Measurements from ENCODE around the gene RIPOR3.
"Not testable (repeated sequence)": the region's sequence is repeated elsewhere in the genome, so short reads cannot be mapped to it uniquely, and the experiment has no call there.

The RIPOR3 gene

DNA sequence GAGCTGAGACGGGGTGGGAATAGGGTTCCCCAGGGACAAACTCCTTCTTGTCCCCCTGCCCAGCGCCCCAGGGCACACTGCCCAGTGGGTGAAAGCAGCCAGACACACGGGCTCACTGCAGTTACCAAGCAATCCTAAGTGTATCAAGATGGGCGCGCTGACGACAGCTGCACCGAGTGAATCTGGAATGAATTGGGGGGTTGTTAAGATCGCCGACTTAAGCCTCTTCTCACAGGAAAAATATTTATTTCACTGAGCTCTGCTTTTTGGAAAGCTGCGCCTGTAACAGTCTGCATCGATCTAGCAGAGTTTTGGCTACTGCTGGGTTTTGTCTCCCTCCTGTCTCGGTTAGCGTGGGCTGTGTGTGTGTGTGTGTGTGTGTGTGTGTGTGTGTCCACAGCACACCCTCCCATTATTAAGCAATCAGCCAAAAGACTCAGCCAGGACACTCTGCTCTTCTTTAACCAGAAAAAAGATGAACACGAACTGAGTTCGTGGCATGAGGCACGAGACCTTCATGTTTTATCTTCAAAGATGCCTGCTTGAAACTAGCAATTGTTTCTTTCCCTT is 35.9 kb downstream of the RIPOR3 start:
- peak; percentile 32 for DNase-seq (ENCODE audit: low read depth)

DNA sequence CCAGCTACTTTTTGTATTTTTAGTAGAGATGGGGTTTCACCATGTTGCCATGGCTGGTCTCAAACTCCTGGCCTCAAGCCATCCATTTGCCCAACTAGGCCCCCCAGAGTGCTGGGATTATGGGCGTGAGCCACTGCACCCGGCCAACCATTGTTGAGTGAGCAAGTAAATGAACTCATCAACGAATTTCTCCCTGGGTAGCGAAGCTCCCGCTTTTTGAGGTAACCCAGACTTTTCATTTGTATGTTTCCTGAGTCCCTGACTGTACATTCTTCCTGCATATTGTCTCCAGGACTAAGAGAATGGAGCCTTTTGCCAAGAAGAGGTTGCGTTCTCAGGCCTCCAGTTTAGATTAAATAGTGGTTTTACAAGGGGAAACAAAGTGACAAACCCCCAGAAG is 36.4 kb downstream of the RIPOR3 start:
- no peak for DNase-seq (ENCODE audit: low read depth)

DNA sequence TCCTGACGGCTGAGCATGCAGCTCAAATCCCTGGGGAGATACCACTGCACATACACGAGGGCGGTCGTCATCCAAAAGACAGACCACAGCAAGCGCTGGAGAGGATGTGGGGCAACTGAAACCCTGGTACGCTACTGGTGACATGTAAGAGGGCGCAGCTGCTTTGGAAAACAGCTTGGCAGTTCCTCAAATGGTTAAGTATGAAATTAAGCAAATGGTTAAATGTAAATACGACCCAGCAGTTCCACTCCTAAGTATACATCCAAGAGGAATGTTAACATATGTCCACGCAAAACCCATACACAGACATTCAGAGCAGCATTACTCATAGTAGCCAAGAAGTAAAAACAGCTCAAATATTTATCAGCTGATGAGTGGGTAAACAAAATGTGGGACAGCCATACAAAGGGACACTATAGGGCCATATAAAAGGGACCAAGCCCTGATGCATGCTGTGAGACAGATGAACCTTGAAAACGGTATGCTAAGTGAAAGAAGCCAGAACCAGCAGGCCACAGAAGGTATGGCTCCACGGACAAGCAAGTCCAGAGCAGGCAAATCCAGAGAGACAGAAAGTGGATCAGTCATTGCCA is 38.5 kb downstream of the RIPOR3 start:
- peak; percentile 55 for DNase-seq (ENCODE audit: low read depth)

DNA sequence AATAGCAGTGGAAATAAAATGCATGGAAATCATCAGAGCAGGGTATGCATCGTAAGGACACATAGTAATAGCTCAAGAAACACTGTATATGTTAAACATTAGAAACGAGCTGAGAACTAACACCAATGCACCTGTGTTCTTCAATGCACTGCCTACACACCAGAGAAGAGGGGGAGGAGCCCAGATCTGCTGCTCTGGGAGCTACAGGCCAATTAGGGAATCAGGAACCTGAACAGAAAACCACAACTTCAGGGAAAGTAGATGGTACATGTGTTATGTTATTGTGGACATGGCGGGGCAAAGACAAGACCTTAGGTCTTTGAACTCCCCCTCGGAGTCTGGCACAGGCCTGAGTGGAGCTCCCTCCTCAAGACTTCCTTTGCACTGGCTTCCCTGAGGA is 39.7 kb downstream of the RIPOR3 start:
- no peak for DNase-seq (ENCODE audit: low read depth)

DNA sequence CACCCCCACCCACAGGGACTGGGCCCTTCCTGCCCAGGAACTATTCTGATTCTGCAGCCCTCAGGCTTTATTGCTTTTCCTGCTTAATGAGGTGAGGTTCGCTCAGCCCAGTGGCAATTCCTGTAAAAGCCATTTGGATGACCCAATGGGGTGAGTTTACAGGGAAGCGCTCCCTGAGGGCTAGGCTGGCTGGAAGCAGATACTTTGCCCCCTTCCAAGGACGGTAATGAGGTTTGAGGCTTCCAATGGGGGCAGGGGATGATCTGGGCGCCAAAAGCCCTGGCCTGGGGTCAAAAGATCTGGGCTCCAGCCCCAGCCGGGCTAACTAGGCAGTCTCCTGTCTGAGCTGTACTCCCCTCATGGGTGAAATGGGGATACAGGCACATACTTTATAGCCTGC is 41.8 kb downstream of the RIPOR3 start:
- DNase-seq (ENCODE audit: low read depth): no peak

DNA sequence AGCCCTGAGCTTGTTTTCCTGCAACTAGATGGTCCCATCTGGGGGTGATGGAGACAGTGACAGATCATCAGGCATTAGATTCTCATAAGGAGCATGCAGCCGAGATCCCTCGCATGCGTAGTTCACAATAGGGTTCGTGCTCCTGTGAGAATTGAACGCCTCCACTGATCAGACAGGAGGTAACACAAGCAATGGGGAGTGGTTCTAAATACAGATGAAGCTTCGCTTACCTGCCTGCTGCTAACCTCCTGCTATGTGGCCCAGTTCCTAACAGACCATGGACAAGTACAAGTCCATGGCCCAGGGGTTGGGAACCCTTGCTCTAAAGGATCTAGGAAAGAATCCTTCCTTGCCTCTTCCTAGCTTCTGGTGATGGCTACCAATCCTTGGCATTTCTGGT is 42.7 kb downstream of the RIPOR3 start:
- DNase-seq (ENCODE audit: low read depth): no peak

DNA sequence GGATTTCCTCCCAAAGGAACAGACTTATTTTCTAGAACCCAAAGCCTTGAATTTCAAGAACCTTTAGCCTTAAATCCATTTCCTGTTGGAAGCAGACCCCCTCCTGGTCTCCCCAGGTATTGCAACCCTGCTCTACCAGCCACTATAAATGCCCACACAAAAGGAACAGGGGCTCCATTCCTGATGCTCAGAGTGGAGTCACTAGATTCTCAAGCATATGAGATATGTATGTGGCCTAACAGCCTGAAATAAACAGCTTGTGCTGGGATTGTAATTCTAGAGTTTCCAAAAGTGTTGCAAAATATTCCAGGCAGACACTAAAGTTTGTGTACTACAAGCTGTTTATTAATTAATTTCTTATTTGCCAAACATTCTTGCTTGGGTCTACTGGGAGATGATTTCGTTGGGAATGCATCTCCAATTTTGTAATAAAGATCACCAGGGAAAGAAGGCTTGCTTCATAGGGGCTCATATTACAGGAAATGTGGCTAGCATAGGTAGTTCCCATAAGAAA is 44.8 kb downstream of the RIPOR3 start:
- DNase-seq (ENCODE audit: low read depth): peak; percentile 32

DNA sequence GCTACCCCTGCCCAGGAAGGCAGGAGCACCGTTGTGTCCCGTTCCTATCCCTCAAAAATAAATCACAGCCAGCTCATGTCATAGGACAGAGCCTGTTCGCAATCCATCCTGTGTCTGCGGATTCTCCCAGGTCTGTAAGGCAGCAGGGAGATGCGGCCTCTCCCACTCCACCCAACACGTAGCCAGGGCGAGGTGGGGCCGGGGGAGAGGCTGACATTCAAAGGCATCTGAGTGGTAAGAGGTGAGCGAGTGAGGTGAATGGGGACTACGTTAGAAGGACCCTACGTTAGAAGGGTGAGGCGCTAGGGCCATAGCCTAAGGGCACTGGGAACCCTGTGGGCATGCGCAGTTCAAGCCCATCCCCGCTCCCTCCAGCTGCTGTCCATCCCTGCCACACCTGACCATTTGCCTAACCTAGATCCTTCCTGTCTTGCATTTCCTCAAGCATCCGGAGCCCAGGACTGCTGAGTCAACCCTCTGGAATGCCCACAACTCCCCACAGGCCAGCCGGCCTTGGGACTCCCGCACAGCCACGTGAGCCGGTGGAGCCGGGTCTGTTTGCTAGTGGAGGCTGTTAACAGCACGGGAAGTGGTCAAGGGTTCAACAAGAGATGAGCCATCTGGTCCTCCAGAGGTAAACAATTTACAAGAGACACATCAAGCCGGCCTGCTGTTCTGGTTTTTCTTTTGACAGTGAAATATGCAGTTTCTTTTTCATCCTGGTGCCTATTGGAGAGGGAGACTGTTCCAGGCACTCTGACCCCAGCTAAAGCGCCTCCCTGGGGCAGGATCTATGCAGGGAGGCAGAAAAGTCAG is 45.9 kb downstream of the RIPOR3 start:
- peak; percentile 100 for DNase-seq (ENCODE audit: low read depth)

DNA sequence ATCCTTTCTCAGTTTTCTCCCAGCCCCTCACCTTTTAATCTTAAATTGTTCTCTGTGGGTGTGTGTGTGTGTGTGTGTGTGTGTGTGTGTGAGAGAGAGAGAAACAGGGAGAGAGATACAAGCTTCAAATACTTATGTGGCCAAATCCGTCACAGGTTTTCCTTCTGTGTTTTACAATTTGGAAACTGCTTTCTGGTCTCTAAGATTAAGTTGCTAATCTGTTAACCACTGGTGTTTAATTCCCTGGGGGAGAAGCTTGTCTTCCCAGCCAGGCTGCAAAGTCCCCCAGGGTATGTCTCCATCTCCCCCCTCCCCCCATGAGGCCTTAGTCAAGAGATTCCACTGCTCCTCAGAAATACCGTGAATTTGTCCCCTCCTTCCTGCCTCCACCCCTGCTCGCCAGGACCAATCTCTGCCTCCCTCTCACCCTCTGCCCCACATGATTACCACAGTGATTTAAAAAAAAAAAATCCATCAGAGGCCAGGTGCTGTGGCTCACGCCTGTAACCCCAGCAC is 49.0 kb downstream of the RIPOR3 start:
- DNase-seq (ENCODE audit: low read depth): peak; percentile 22

DNA sequence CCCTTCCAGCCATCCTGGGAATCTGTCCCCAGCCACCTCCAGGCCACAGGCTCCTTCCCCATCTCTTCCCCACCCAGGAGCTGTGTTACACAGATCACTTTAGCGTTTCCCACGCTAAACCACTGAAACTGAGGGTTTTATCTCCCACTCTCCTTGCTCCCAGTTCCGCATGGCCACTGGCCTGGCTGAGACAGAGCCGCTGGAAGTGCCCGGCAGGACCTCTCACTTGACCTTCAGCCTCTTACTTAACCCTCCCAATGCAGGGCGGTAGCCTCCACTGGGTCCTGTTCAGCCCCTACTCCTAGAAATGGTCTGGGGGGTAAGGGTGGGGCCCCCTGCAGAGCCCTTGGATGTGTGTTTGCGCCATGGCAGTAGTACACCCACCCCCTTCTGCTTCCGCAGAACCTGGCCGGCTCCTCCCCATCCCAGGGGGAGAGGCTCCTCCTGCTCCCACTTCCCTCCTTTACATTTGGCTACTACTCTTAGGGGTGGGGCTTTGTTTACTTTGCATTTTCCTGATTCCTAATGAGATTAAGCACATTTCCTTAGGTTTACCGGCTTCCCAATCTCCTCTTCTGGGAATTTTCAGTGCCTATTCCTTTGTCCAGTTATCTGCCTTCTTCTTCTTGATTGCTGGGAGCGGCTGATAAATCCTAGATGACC is 49.6 kb downstream of the RIPOR3 start:
- DNase-seq (ENCODE audit: low read depth): not testable (repeated sequence)

DNA sequence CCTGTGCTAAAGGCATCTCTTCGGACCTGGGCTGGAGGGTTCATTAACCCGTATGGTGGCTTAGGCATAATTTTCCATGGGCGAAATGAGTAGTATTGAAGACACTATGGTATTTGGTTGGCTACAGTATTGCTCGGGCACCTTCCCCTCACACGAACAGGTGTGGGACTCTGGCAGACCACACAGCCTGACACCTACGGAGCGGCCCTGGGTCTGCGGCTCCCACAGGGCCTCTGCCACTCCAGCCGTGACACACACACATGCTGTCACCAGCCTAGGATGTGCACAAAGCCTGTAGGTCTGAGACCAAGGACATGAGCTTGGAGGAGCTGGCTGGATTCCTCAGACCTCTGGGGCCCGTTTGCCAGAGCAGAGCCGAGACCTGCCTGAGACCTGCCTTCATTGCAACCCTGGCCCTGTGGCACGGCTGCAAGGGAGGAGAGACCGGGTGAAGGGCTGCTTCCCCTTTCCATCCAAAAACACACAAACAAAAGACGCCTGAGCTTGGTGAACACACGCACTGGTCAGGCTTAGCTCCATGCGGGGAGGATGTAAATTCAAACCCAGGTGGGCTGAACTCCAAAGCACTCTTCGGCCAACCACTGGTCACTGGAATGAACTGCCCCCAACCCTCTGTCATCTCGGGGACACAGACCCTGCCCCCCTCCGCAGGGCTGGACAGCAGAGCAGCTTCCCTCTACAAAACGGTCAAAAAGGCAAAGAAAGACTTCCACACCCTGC is 51.2 kb downstream of the RIPOR3 start:
- not testable (repeated sequence) for DNase-seq (ENCODE audit: low read depth)

DNA sequence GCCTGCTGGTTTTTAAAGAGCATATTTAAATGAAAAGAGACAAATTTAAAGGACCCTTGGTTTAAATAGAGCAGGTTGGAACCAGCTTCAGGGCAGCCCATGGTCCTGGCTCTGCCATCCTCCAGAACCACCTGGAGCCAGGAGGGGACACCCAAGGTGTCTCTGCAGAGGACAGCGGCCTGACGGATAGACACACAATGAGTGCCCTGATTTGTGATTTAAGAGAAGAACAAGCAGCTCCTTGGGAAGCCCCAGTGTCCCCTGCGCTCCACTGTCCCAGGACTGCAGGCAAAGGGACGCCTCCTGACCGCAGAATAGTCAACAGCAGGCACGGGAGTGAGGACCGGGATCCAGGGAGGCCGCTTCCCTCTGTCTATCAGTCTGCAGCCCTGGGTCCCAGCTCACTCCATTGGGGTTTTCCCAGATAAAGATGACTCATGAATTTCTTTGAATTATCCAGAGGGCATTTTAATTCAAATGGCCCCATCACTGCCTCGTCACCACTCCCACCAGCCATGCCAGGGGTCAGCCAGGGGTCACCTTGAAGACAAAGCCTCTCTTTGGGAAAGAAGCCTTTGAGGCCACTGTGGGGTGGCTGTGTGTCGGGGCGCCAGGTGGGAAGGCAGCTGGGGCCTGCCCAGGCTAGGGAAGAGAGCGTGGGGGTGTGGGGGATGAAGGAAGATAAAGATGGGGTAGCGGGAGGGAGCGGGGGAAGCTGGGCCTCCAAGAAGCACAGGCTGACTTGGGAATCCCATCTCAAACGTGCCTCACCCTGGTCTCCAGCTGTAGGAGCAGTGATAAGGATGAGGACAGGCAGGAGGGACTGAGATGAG is 53.1 kb downstream of the RIPOR3 start:
- DNase-seq (ENCODE audit: low read depth): peak; percentile 97

DNA sequence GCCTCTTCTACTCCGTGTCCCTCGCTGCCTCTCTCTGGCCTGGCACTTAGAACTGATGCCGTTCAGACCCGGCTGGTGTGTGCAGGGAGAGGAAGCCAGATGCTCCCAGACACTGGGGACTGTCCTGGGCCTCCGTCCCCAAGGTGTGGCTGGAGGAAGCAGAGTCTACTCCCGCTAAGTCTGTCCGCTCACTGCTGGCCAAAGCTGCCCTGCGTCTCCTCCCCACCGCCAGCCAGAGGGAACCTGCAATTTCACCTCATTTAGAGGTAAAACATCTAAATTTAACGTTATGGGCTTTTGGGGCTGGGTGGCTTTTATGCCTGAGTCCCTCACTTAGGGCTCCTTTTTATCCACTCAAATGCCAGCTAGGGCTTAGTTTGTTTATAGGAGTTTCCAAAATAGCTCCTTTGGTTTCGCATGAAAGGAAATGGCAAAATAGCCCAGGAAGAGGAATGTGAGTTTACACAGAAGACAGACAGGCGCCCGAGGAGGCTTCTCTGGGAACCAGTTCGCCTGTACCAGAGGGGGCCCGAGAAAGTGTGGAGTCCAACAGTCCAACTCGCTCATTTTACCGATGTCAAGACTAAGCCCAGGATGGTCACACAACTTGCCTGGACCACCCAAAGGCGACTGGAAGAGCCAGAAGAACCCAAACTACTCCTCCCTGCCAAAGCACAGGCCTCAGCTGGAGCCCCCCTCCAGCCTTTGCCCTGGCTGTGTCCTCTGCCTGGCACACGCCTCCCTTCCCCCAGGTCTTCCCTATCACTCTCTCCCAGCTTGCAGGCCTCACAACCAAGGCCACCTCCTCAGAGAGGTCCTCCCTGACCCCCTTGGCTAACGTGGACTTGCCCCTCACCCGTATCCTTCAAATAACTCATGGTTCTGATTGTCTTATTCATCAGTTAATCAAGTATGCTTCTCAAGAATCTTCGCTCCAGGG is 54.5 kb downstream of the RIPOR3 start:
- peak; percentile 34 for DNase-seq (ENCODE audit: low read depth)

DNA sequence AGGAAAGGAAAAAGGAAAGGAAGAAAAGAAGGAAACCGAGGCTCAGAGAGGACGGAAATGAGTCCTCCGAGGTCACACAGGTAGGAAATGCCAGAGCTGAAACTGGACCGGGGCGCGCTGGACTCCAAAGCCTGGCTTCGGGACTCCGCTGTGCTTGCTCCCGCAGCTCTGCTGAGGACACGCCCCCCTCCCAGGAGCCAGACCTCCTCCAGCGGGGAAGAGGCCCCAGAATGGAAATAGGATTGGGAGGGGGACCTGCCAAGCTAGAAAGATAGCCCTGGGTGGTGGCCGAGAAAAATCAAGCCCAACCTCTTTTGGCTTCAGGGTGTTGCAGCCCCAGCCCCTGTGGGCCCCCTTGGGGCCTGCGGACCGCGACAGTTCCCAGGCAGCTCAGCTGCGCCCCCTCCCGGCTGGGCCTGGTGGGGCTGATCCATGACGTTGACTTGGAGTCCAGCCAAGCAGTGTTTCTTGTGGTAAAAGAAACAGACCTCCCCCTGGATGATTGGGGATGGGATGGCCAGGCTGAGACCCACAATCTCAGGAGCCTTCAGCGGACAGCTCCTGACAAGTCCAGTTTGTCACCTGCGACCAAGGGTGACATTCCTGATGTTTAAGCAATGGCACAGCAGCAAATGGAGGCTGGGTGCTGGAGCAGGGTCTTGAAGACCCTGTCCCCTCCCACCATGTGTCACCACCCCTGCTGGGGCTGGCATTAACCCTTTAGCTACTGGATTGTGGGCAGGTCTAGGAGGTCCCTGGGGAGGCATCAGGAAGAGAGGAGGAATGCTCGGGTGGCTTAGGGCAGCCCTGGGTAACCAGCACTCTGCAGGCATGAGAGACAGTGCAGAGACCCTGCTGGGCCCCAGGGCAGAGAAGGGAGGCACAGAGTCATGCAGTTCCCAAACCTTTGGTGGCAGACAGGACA is 55.4 kb downstream of the RIPOR3 start:
- peak; percentile 67 for DNase-seq (ENCODE audit: low read depth)

DNA sequence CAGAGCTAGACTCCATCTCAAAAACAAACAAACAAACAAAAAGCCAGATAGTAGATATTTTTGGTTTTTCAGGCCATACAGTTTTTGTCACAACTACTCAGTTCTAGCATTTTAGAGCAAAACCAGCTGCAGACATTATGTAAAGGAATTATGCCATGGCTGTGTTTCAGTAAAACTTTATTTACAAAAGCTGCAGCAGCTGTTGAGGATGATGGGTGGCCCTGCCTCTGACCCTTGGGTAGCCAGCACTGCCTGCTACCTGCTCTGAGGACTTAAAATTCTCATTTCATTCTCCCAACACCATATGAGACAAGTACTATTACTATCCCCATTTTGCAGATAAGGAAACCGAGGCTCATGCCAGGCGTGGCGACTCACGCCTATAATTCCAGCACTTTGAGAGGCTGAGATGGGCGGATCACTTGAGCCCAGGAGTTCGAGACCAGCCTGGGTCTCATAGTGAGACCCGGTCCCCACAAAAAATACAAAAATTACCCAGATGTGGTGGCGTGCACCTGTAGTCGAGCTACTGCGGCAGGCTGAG is 56.3 kb downstream of the RIPOR3 start:
- no peak for DNase-seq (ENCODE audit: low read depth)

DNA sequence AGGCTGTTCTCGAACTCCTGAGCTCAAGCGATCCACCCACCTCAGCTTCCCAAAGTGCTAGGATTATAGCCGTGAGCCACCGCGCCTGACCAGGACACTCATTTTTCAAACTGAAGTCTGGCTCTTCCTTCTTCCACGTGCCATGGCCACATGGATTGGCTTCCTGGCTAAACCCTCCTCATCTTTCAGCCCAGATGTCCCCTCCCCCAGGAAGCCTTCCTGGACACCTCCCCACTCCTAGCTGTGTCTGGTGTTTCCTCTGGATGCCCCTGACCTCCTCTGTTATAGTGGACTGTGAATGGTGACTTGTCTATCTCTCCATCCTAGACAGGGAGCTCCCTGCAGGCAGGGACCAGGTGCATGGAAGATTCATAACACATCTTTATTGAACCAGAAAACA is 57.2 kb downstream of the RIPOR3 start:
- DNase-seq (ENCODE audit: low read depth): no peak

DNA sequence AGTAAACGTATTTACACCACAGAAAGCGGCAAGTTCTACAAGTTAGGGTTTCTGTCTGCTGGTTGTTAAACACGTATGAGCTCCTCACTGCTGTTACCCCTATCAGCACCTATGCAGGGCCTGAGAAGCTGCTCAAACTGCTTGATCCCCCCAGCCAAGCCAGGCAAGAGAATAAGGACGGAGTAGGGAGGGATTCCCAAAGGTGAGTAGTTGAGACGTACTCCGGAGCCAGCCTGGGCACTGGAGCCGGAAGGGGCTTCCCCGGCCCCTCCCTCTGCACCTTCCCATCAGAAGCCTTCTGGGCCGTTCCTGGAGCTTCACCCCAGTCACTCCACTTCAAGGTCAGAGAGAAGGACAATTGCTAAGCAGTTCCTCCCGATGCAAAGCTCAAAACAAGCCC is 58.0 kb downstream of the RIPOR3 start:
- no peak for DNase-seq (ENCODE audit: low read depth)

DNA sequence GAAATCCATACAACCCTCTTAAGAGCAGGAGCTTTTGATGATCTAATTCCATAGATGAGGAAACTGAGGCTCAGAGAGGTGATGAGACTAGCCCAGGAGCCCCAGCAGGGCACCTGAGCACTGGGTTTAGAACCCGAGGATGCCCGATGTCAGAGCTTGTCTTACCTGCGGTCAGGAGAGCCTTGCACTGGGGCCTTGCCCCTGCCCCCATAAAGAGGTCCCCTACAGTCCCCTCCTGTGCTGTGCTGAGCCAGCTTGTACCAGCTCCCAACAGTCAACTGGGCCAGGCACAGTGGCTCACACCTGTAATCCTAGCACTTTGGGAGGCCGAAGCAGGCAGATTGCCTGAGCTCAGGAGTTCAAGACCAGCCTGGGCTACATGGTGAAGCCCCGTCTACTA is 58.6 kb downstream of the RIPOR3 start:
- no peak for DNase-seq (ENCODE audit: low read depth)

All from ELR (cell line).